HG03064 (cell line): Measurements from ENCODE around the gene CYB5RL.
"Not testable (repeated sequence)": the region's sequence is repeated elsewhere in the genome, so short reads cannot be mapped to it uniquely, and the experiment has no call there.

Experiments
- ATAC-seq: cut with Tn5 transposase; IDR thresholded peaks from one replicate; pipeline ENCODE4 v1.9.1; 2021; ENCODE audit warnings: low read depth; ENCODE audit not compliant: unreplicated experiment

The CYB5RL gene, protein sequence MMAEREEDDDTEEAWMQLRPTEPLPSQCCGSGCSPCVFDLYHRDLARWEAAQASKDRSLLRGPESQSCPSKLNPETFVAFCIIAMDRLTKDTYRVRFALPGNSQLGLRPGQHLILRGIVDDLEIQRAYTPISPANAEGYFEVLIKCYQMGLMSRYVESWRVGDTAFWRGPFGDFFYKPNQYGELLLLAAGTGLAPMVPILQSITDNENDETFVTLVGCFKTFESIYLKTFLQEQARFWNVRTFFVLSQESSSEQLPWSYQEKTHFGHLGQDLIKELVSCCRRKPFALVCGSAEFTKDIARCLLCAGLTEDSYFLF

DNA sequence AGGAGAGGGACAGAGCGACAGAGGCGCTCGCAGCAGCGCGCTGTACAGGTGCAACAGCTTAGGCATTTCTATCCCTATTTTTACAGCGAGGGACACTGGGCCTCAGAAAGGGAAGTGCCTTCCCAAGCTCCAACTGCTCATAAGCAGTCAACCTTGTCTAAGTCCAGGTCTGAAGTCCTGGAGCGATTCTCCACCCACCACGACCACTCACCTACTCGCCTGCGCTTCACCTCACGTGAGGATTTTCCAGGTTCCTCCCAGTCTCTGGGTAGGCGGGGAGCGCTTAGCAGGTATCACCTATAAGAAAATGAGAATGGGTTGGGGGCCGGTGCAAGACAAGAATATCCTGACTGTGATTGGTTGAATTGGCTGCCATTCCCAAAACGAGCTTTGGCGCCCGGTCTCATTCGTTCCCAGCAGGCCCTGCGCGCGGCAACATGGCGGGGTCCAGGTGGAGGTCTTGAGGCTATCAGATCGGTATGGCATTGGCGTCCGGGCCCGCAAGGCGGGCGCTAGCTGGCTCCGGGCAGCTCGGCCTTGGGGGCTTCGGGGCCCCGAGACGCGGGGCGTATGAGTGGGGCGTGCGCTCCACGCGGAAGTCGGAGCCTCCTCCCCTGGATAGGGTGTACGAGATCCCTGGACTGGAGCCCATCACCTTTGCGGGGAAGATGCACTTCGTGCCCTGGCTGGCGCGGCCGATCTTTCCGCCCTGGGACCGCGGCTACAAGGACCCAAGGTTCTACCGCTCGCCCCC lies at the start of gene CYB5RL, which contains the start of gene MRPL37:
Gene CYB5RL (minus strand): TSS at position 266 of the 754 bp plus-strand sequence. CDS start 4,414 bp downstream, outside the sequence.
Gene MRPL37 (plus strand): TSS at position 403 of the 754 bp plus-strand sequence. CDS start 77 bp downstream, at position 480.
- ATAC-seq, result peak; percentile 96

DNA sequence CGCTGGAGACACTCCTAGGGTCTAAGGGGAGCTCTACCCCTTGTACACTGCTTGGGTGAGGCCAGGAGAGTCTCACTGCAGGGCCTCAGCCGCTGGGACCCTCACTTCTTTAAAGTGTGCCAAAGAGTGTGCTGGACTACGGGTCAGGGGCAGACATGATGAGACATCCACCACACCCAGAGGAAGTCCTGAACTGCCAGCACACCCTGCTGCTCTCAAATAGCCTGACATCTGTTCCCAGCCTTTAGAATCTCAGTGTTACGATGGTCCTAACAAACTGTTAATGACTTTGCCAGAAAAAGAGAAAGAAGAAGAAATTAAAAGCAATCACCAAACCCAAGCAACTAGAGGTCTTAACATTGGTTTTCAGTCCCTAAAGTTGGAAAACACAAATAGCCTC lies 49.1 kb upstream of the CYB5RL start:
- no peak for ATAC-seq

DNA sequence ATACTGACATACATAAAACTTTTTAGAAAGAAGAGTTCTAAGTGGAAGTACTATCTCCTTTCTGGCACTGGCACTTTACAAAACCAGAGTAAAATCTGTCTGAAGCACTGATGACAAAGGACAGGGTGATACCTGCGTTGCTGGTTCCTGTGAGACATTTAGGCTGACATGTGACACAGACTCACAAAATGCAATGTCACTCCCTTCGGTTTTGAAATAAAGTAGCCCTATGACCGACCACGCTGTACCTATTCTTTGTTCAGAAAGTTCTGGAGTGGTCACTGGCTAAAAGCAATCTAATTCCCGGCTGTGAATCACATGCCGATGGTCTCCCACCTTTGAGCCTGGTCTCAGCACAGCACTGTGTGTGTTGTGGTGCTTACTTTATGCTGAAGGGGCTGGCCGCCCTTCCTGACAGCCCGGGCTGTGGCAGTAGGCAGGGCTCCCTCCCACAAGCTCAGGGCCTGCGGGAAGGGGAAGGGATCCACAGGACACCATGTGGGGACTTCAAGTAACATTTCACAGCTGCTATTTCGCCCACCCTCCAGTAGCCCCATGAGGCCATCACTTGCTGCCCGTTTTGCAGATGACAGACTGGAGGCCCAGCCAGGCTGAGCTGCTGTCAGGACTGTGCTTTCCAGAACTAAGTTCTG lies 48.2 kb upstream of the CYB5RL start:
- no peak for ATAC-seq

DNA sequence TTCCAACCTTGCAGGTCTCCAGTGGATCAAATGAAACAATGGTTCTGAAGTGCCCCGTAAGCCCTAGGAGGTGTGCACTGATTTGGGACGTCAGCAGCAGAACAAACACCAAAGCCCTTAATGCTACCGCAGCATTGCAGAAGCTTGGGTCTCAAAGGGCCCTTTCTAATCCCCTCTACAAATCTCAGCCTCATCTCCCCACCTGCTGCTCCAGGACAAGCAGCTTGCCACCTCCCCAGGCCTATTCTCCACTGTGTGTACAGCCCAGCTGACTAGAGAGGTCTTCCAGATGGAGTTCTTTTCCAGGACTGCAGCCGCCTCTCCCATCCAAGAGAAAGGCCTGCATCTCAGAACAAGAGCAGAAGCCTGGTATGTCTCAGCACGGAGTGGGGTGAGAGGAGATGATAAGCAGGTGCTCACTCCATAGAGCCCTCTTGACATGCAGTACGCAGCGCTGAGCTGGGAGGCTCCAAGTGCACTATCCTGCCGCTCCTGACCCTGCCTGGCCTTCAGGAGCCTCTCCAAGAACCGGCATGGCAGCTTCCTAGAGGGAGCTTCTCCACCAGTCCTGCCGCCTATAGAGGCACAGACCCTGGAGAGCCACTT lies 46.4 kb upstream of the CYB5RL start:
- no peak for ATAC-seq

DNA sequence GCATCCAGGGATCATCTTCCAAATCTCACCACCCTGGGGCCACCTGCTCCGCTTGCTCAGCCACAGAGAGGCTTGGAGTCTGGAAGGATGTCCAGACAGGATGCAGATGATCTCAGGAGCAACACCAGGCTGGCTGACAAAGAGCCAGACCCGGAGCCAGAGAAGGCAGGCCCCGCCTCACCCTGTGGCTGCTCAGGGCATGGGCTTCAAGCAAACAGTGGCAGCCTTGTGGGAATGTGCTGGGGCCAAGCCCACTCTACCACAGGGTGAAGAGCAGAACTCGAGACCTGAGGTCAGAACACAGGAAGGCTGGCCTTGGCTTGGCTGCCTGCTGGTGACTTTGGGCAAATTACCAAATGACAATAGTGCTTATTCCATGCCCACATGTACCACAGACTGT lies 45.7 kb upstream of the CYB5RL start:
- ATAC-seq, result no peak

DNA sequence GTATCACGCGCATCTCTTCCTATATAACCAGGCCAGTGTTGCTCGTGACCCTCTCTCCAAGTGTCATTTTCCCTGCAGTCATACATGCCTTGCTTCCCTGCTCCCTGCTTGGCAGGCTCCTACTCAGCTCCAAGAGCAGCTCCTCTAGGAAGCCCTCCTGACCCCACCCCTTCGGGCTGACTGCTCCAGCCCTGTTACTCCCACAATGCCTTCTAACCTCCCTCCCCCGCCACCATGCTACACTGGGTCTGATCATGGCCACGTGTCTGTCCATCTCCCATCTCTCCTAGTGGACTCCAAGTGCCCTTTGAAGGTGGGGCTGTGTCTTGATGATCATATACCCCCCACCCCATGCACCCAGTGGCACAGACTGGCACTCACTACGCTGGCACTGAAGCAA lies 44.8 kb upstream of the CYB5RL start:
- no peak for ATAC-seq

DNA sequence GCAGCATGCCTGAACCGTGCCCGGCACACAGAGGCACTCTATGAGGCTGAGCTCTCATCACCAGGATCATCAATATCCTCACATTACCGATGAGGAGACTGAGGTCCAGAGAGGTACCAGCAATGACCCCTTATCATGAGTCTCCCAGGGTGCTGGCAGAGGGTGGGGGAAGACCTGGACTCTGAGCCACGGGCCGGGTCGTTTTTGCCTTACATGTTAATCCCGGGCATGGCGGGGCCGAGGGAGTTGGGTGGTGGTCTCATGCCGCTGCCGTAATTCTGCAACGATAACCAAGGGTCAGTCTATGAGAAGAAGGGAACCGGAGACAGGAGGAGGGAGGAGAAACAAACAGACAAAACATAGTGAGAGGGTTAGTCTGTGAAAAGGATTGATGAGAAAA lies 43.2 kb upstream of the CYB5RL start:
- no peak for ATAC-seq

DNA sequence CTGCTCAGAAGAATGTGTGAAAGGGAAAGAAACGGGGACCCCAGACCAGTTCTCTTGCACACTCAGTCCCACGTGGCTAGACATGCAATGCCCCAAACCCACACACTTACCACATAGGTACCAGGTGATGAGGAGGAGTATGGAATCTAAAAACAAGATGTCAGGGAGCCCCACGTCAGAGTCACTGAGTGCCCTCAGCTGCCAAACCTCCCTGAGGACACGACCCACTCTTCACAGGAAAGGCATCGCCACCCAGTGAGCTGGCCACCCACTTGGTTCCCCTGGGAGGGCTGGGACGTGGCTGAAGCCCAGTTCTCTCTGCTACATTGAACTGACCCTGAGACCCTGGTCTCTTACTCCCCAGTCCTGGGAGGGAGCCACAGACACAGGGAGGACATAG lies 41.5 kb upstream of the CYB5RL start:
- no peak for ATAC-seq

DNA sequence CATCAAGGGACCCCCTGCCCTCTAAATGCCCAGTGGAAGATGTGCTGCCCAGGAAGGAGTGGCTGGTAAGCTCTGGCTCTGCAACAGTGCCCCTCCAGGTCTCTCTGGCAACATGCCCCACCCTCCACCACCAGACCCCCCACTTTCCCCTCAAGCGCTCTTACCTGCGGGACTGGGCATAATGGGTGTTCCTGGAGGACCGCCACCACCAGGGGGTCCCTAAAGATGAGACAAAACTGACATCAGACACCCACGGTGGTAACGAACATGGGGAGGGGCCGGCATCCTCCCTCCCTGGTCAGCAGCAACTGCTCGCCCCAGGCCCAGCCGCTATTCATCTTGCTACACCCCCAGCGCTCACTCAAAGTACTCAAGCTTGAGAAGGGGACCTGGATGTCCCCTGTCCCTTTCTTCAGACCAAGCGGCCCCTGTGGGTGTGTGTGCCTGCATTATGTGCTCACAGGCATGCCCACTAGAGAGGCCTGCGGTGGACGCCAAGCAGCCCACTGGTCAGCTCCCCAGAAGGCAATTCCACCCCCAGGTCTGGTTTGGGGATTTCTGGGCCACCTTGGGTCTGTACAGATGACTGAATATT lies 41.0 kb upstream of the CYB5RL start:
- no peak for ATAC-seq

DNA sequence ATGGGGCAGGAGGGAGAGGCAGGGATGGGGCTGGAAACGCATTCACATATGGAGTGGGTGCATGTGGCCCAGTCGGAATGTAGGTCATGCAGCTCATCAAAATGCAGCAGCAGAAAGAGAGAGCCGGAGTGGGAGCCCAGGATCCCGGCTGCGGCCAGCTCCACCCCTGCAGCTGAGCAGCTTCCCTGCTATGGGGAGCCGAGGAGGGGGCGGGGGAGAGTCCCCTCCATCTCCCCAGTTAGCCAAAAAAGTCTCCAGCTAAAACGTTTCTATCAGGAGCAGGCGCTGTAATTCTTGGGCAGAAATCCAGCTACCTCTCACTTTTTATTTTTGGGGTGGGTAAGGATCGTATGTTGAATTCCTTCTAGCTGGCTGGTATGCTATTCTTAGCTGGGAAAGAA lies 39.8 kb upstream of the CYB5RL start:
- no peak for ATAC-seq

DNA sequence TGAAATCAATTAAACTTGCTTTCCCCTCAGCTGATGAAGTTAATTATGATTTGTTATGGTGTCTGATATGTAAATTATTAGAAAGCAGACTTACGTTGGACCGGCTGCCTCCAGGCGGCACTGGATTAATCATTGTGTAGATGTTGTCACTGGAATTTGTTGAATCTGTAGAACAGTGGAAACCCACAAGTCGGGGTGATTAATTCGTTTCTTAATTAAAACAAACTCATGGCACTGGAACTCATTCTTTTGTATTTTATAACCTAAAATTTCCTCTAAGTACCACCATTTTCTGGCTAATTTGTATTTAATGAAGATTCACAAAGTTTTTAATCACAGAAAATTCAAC lies 39.2 kb upstream of the CYB5RL start:
- ATAC-seq, result no peak

DNA sequence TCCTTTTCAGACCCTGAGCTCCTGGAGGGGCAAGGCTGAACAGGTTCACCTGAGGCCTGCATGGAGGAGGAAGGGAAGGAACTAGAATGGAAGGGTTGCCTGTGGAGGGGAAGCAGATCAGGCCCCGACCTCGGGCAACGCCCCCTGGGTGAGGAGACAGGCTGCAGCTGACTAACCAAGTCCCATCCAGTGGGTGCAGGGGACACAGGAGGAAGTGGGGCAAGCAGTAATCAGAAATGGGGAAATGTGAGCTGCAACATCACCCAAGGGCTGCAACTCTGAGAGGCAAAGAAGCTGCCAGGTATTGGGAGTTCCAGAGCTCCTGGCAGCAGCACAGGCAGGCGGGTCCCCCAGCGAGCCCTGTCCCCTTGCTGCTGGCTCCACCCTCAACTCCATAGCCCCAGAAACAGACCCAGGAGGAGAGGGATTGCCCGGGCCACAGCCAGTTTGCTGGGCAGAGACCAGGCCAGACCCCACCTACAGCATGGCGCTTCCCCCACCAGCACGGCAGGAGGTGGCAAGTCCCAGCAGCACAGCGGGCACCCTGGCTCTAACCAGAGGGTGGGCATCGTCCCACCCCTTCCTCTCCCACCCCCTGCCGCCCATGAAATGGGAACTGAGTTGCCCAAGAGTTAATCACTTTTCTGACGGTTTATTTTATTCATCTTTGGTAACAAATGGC lies 38.7 kb upstream of the CYB5RL start:
- ATAC-seq, result no peak

DNA sequence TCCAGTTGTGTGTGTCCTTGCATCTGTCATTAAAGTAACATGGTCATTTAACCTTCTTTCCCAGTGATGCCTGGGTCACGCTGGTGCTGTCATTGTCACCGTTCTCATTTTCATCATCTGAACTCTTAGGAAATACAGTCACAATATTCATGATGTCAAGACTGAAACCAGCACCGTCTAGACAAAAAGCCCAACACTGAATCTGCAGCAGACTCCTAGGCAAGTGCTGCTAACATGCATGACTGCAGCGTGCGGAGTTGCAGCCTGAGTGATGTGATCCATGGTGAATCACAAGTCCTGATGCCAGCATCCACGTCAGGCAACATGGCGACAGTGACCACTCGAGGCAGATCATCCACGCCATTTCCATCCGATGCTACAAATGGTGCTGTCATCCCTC lies 37.8 kb upstream of the CYB5RL start:
- ATAC-seq, result no peak

DNA sequence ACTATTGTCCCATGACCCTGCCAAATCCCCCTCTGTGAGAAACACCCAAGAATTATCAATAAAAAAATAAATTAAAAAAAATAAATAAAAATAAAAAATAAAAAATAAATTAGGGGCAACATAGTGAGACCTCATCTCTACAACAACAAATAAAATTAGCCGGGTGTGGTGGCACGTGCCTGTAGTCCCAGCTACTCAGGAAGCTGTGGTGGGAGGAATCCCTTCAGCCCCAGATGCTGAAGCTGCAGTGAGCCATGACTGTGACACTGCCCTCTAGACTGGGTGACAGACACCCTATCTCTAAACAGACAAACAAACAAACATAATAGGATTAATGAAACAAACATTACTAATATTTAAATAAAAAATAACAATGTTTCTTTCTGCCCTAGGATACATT lies 34.5 kb upstream of the CYB5RL start:
- ATAC-seq, result no peak

DNA sequence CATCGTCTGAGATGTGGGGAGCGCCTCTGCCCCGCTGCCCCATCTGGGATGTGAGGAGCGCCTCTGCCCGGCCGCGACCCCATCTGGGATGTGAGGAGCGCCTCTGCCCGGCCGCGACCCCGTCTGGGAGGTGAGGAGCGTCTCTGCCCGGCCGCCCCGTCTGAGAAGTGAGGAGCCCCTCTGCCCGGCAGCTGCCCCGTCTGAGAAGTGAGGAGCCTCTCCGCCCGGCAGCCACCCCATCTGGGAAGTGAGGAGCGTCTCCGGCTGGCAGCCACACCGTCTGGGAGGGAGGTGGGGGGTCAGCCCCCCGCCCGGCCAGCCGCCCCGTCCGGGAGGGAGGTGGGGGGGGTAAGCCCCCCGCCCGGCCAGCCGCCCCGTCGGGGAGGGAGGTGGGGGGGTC lies 33.4 kb upstream of the CYB5RL start:
- not testable (repeated sequence) for ATAC-seq

DNA sequence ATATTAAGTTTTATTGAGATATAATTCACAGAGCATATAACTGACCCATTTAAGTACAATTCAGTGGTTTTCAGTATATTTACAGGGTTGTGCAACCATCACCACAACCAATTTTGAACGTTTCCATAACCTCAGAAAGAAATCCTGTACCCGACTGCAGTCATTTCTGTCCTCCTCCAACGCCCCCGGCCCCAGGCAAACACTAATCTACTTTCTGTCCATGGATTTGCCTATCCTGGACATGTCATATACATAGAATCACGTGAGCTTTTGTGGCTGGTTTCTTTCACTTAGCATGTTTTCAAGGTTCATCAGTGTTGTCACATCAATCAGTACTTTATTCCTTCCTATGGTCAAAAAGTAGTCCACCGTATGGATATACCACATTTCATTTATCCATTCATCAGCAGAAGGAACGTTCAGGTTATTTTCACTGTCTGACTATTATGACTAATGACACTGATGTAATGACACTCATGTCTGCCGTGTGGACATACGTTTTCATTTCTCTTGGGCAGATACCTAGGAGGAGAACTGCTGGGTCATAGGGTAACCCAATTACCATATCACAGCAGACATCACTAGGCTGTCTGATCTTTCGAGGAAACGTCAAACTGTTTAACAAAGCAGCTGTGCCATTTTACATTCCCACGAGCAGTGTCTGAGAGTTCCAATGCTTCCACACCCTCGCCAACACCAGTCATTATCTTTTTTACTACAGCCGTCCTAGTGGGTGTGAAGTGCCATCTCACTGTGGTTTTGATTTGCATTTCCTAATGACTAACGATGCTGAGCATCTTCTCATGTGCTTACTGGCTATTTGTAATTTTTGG lies 30.9 kb upstream of the CYB5RL start:
- ATAC-seq, result no peak

DNA sequence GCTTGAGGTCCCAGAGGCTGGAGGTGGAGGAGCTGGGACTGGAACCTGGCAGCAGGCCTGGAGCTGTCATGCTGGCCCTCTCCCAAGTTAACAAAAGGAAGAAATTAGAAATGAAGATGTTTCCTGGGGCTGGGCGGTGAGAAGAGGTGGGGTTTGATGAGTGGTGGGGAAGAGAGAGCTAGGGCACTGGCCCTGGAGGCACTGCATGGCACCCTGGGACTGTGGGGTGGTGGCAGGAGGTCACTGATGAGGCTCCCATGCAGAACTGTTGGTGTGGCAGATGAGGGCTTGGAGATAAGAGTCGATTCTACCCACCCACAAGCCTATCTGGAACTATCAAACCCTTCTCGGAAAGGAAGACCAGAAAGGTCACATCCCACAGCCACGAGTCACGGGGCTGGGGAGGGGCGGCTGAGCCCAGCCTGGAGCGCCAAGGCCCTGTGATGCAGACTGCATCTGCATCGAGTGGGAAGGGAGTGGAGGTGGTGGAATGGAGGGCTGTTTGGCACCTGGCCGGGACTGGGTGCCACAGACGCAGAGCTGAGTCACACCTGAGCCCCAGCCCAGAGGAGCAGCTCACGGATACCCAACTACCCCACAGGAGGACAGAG lies 29.6 kb upstream of the CYB5RL start:
- no peak for ATAC-seq

DNA sequence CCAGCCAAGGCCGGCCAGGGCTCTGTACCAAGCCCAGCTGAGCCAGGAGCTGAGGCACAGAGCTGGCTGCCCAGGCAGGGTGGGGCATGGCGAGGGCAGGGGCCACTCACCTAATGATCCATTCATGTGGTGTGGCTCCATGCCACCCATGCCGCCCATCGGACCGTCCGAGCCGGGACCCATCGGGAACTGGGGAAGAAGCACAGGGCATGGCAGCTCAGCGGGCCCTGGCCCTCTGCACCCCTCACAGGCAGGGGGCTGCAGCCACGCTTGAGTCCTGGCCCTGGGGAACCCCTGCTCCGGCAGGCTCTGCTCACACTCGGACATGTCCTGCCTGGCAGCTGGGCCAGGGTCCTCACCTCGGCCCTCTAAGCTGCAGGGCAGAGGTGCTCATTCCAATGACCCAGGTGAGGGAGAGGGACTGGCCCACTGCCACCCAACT lies 28.8 kb upstream of the CYB5RL start:
- ATAC-seq, result no peak

DNA sequence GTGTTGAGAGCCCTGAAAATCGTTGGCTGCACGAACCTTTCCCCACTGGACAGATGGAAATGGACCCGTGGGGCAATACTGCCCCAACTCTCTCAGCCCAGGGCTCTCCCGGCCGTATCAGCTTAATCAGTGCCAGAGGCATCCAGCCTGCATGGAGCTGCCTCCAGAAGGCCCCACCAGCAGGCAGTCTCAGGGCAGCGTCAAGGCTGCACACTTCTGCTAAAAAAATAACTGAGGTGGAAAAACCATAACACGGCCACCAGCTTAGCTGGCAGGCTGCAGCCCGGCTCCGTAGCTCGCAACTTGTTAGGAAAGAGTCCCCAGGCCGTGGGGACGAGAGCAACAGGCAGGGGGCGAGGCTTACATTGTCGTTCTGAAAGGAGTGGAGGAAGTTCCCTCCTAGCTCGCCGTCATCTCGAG lies 28.1 kb upstream of the CYB5RL start:
- ATAC-seq, result no peak
